Measurements from ENCODE around the gene CKAP5. TPM values are rescaled to one million over a fixed set of nuclear protein-coding genes. Genes with fewer than 3 reads are reported as not detected.

CKAP5 gene
- total RNA-seq, 1 experiment from 2014 or later, result 171 TPM

DNA sequence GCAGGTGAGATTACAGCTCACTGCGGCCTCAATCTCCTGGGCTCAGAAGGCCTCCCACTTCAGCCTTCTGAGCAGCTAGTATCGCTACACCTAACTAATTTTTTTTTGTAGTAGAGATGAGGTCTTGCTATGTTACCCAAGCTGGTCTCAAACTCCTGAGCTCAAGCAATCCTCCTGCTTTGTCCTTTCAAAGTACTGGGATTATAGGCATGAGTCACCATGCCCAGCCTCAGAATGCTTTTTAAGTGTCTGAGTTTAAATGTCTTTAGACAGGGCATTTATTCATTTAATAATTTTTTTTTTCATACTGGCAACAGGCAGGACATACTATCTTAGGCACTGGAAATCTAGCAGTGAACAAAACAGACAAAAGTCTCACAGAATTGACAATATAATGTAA lies 44.6 kb upstream of the CKAP5 start:
- no peak for TF ChIP-seq IRF2 (CRISPR knock-in tag; IDR thresholded peaks at IDR 0.05; ENCODE audit: borderline replicate concordance, low read depth)
- no peak for ATAC-seq
- H3K27ac Mint-ChIP-seq, result no peak overlapping the region
- H3K36me3 Mint-ChIP-seq, result peaks cover 60% of the 10 kb centered on the region
- H3K9me3 Mint-ChIP-seq, result no peaks in the 10 kb centered on the region
- H3K4me1 Mint-ChIP-seq, result no peaks in the 10 kb centered on the region
- DNase-seq (ENCODE audit: low spot score), result no peak
- CTCF ChIA-PET, result interaction anchor here (0.8 to 2.3 kb wide), 3 partner anchors 22 to 262 kb away, joined by 3 to 17 read pairs (median 3); no protein-coding TSS in a partner anchor
- H3K4me3 Mint-ChIP-seq, result no peak overlapping the region
- POLR2A ChIA-PET, result interaction anchor here (0.7 kb wide), 1 partner anchor 123 kb away, joined by 3 read pairs; no protein-coding TSS in a partner anchor
- no peaks in the 10 kb centered on the region for H3K27me3 Mint-ChIP-seq (ENCODE audit: low read depth)

DNA sequence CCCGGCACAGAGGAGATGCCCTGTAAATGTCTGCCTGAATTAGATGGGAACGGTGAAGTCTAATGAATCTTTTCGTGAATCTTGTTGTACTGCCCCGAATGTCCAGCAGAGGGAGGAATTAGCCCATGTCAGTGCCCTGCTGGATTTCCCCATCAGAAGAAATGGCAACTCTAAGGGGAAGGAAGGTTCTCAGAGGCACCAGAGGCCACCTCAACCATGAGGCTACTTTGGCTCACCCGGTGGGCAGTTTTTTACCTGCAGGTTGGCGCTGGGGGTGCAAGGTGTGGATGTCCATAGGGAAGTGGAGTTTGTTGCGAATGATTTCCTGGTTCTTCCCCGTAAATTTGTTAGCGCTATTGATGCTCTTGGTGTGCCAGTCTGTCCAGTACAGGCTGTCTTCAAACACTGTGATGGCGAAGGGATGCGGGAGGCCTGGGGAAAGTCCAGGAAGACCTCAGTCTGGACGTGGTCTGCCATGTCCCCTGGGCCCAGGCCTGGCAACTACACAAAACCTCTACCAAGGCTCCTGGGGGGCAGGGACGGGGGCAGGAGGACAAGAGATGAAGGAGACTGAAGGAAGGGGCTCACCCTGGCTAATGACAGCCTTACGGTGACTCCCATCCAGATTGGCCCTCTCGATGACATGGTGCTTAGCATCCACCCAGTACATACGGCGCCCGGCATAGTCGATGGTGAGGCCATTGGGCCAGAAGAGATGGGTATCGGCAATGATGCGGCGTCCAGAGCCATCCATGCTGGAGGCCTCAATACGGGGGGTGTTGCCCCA lies 43.8 kb upstream of the CKAP5 start:
- H3K4me3 Mint-ChIP-seq, result no peak overlapping the region
- H3K4me1 Mint-ChIP-seq, result no peaks in the 10 kb centered on the region
- peak; percentile 80 for DNase-seq (ENCODE audit: low spot score)
- H3K27me3 Mint-ChIP-seq (ENCODE audit: low read depth), result no peaks in the 10 kb centered on the region
- ChIA-PET CTCF (interaction anchor here (1.0 to 2.3 kb wide), 2 partner anchors 23 to 263 kb away, joined by 3 to 17 read pairs; no protein-coding TSS in a partner anchor), POLR2A (interaction anchor here (0.7 kb wide), 1 partner anchor 122 kb away, joined by 3 read pairs; no protein-coding TSS in a partner anchor)
- TF ChIP-seq, protein P1, sequence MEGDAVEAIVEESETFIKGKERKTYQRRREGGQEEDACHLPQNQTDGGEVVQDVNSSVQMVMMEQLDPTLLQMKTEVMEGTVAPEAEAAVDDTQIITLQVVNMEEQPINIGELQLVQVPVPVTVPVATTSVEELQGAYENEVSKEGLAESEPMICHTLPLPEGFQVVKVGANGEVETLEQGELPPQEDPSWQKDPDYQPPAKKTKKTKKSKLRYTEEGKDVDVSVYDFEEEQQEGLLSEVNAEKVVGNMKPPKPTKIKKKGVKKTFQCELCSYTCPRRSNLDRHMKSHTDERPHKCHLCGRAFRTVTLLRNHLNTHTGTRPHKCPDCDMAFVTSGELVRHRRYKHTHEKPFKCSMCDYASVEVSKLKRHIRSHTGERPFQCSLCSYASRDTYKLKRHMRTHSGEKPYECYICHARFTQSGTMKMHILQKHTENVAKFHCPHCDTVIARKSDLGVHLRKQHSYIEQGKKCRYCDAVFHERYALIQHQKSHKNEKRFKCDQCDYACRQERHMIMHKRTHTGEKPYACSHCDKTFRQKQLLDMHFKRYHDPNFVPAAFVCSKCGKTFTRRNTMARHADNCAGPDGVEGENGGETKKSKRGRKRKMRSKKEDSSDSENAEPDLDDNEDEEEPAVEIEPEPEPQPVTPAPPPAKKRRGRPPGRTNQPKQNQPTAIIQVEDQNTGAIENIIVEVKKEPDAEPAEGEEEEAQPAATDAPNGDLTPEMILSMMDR (IDR thresholded peaks at IDR 0.05), result peak; percentile 88
- TF ChIP-seq, protein P2, sequence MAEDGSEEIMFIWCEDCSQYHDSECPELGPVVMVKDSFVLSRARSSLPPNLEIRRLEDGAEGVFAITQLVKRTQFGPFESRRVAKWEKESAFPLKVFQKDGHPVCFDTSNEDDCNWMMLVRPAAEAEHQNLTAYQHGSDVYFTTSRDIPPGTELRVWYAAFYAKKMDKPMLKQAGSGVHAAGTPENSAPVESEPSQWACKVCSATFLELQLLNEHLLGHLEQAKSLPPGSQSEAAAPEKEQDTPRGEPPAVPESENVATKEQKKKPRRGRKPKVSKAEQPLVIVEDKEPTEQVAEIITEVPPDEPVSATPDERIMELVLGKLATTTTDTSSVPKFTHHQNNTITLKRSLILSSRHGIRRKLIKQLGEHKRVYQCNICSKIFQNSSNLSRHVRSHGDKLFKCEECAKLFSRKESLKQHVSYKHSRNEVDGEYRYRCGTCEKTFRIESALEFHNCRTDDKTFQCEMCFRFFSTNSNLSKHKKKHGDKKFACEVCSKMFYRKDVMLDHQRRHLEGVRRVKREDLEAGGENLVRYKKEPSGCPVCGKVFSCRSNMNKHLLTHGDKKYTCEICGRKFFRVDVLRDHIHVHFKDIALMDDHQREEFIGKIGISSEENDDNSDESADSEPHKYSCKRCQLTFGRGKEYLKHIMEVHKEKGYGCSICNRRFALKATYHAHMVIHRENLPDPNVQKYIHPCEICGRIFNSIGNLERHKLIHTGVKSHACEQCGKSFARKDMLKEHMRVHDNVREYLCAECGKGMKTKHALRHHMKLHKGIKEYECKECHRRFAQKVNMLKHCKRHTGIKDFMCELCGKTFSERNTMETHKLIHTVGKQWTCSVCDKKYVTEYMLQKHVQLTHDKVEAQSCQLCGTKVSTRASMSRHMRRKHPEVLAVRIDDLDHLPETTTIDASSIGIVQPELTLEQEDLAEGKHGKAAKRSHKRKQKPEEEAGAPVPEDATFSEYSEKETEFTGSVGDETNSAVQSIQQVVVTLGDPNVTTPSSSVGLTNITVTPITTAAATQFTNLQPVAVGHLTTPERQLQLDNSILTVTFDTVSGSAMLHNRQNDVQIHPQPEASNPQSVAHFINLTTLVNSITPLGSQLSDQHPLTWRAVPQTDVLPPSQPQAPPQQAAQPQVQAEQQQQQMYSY (CRISPR knock-in tag; IDR thresholded peaks at IDR 0.05), result no peak
- H3K36me3 Mint-ChIP-seq, result peaks cover 61% of the 10 kb centered on the region
- no peak overlapping the region; the same call in 1 of the 2 replicates for H3K27ac Mint-ChIP-seq
- no peaks in the 10 kb centered on the region for H3K9me3 Mint-ChIP-seq
- peak; percentile 95 for ATAC-seq

DNA sequence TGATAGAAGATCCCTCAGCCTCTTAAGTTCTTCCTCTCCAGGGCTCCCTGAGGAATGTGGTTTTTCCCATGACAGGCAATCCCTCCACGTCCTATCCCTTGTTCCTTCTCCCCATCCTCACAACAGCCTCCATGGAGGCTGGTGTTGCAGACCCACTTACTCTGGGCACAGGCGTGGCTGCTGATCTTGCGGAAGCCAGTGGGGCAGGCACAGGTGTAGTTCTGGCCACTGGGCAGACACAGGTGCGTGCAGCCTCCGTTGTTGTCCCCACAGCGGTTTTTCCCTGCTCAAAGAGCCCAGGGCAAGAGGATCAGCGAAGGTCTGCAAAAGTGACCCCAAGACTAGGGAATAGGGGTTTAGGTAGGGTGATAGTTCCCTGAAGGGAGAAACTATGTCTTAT lies 43.2 kb upstream of the CKAP5 start:
- ATAC-seq (no peak), DNase-seq (ENCODE audit: low spot score) (no peak)
- ChIA-PET POLR2A (no interaction called here), CTCF (no interaction called here)
- no peaks in the 10 kb centered on the region for H3K4me1 Mint-ChIP-seq
- H3K36me3 Mint-ChIP-seq, result peaks cover 58% of the 10 kb centered on the region
- no peak for TF ChIP-seq TCF7 (CRISPR knock-in tag; IDR thresholded peaks at IDR 0.05; ENCODE audit: low read depth)
- TF ChIP-seq, protein P2 (CRISPR knock-in tag; IDR thresholded peaks at IDR 0.05), result no peak
- no peak for TF ChIP-seq OVOL2 (CRISPR knock-in tag; IDR thresholded peaks at IDR 0.05; ENCODE audit: borderline replicate concordance)
- TF ChIP-seq, protein P3, sequence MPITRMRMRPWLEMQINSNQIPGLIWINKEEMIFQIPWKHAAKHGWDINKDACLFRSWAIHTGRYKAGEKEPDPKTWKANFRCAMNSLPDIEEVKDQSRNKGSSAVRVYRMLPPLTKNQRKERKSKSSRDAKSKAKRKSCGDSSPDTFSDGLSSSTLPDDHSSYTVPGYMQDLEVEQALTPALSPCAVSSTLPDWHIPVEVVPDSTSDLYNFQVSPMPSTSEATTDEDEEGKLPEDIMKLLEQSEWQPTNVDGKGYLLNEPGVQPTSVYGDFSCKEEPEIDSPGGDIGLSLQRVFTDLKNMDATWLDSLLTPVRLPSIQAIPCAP (CRISPR knock-in tag; IDR thresholded peaks at IDR 0.05), result no peak
- TF ChIP-seq, protein P4, sequence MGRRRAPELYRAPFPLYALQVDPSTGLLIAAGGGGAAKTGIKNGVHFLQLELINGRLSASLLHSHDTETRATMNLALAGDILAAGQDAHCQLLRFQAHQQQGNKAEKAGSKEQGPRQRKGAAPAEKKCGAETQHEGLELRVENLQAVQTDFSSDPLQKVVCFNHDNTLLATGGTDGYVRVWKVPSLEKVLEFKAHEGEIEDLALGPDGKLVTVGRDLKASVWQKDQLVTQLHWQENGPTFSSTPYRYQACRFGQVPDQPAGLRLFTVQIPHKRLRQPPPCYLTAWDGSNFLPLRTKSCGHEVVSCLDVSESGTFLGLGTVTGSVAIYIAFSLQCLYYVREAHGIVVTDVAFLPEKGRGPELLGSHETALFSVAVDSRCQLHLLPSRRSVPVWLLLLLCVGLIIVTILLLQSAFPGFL (CRISPR knock-in tag; IDR thresholded peaks at IDR 0.05; ENCODE audit: borderline replicate concordance), result no peak
- no peak for TF ChIP-seq MYBL2 (CRISPR knock-in tag; IDR thresholded peaks at IDR 0.05)
- no peak for TF ChIP-seq ZNF263 (CRISPR knock-in tag; IDR thresholded peaks at IDR 0.05; ENCODE audit: low read depth)
- TF ChIP-seq CREB1 (CRISPR knock-in tag; IDR thresholded peaks at IDR 0.05), result no peak
- H3K27ac Mint-ChIP-seq, result no peak overlapping the region
- no peak overlapping the region for H3K4me3 Mint-ChIP-seq
- no peaks in the 10 kb centered on the region for H3K27me3 Mint-ChIP-seq (ENCODE audit: low read depth)
- H3K9me3 Mint-ChIP-seq, result no peaks in the 10 kb centered on the region
